ENCODE data around the gene CYBC1. TPM values are rescaled to one million over a fixed set of nuclear protein-coding genes. Genes with fewer than 3 reads are reported as not detected.

Gene CYBC1
- total and polyA plus RNA-seq, 2 donors from 2014 or later: 38.2 to 139 TPM

- TF ChIP-seq CTCF (IDR thresholded peaks at IDR 0.05; ENCODE audit: borderline replicate concordance, extremely low read depth, insufficient read depth): no peak
- no peak overlapping the region for H3K4me3 ChIP-seq (ENCODE audit: low read length in 3 of 3)
- peak; percentile 70 to 86 (median 79) for DNase-seq
- no peak overlapping the region for H3K9ac ChIP-seq (ENCODE audit: low read length in 3 of 3)
- FAIRE-seq: no peak
- H3K4me1 ChIP-seq (ENCODE audit: control insufficient read depth in 2 of 3, insufficient read depth in 2 of 3, low read depth in 1 of 3, low read length in 3 of 3): no peaks in the 10 kb centered on the region
- peaks cover 0 to 4% (median 0%) of the 10 kb centered on the region in 3 donors for H3K36me3 ChIP-seq (ENCODE audit: control insufficient read depth in 2 of 3, insufficient read depth in 3 of 3, low read length in 3 of 3)
- no peaks in the 10 kb centered on the region for H3K9me3 ChIP-seq (ENCODE audit: control insufficient read depth in 2 of 3, insufficient read depth in 1 of 3, low read length in 3 of 3)
- intact Hi-C loops (cut with DNase I): no loop called here
- H3K27ac ChIP-seq (ENCODE audit: low read depth in 2 of 2, low read length in 2 of 2): no peak overlapping the region
- H3K27me3 ChIP-seq (ENCODE audit: control insufficient read depth, insufficient read depth, low read length): no peaks in the 10 kb centered on the region
Measured at GRCh38 chr17:82435601-82436583, 14.7 kb downstream of the CYBC1 start.

- Histone ChIP-seq H3K9ac (ENCODE audit: low read length in 3 of 3) (no peak overlapping the region), H3K36me3 (ENCODE audit: control insufficient read depth in 2 of 3, insufficient read depth in 3 of 3, low read length in 3 of 3) (peaks cover 0 to 5% (median 0%) of the 10 kb centered on the region in 3 donors), H3K27ac (ENCODE audit: low read depth in 2 of 2, low read length in 2 of 2) (no peak overlapping the region), H3K4me1 (ENCODE audit: control insufficient read depth in 2 of 3, insufficient read depth in 2 of 3, low read depth in 1 of 3, low read length in 3 of 3) (no peaks in the 10 kb centered on the region), H3K27me3 (ENCODE audit: control insufficient read depth, insufficient read depth, low read length) (no peaks in the 10 kb centered on the region), H3K9me3 (ENCODE audit: control insufficient read depth in 2 of 3, insufficient read depth in 1 of 3, low read length in 3 of 3) (no peaks in the 10 kb centered on the region), H3K4me3 (ENCODE audit: low read length in 3 of 3) (no peak overlapping the region)
- FAIRE-seq: no peak
- intact Hi-C loops (cut with DNase I): no loop called here
- no peak for TF ChIP-seq CTCF (IDR thresholded peaks at IDR 0.05; ENCODE audit: borderline replicate concordance, extremely low read depth, insufficient read depth)
- peak in 1 of 5 donors; percentile 63 for DNase-seq
Measured at GRCh38 chr17:82435103-82435502, 15.4 kb downstream of the CYBC1 start.

DNA sequence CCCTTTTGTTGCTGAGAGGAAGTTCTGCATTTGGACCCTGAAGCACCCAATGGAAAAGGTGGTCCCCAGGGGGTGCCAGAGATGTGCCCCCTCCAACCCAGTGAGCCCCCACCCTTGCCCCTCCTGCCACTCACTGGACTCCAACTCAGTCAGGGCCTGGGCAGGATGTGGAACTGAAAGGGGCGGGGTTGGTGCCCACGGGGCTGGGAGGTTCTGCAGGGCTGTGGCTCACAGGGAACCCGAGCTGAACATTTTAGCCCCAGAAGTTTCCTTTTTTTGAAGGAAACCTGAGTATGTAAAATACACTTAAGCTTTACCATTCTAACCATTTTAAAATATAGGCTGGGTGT lies 16.4 kb downstream of the CYBC1 start:
- Histone ChIP-seq H3K9me3 (ENCODE audit: control insufficient read depth in 2 of 3, insufficient read depth in 1 of 3, low read length in 3 of 3) (no peaks in the 10 kb centered on the region), H3K27me3 (ENCODE audit: control insufficient read depth, insufficient read depth, low read length) (no peaks in the 10 kb centered on the region), H3K27ac (ENCODE audit: low read depth in 2 of 2, low read length in 2 of 2) (no peak overlapping the region), H3K4me1 (ENCODE audit: control insufficient read depth in 2 of 3, insufficient read depth in 2 of 3, low read depth in 1 of 3, low read length in 3 of 3) (no peaks in the 10 kb centered on the region), H3K4me3 (ENCODE audit: low read length in 3 of 3) (no peak overlapping the region), H3K9ac (ENCODE audit: low read length in 3 of 3) (no peak overlapping the region), H3K36me3 (ENCODE audit: control insufficient read depth in 2 of 3, insufficient read depth in 3 of 3, low read length in 3 of 3) (peaks cover 0 to 6% (median 0%) of the 10 kb centered on the region in 3 donors)
- no peak for TF ChIP-seq CTCF (IDR thresholded peaks at IDR 0.05; ENCODE audit: borderline replicate concordance, extremely low read depth, insufficient read depth)
- FAIRE-seq (no peak), DNase-seq (peak in 1 of 5 donors; percentile 44)
- intact Hi-C loops (cut with DNase I): no loop called here

Data from kidney (tissue), 14 donors.